ENCODE data around the gene LINC00632. TPM values are rescaled to one million over a fixed set of nuclear protein-coding genes. Genes with fewer than 3 reads are reported as not detected.

Gene LINC00632
- total RNA-seq, 2 donors from 2014 or later, result 1.0 TPM; not detected in 1

DNA sequence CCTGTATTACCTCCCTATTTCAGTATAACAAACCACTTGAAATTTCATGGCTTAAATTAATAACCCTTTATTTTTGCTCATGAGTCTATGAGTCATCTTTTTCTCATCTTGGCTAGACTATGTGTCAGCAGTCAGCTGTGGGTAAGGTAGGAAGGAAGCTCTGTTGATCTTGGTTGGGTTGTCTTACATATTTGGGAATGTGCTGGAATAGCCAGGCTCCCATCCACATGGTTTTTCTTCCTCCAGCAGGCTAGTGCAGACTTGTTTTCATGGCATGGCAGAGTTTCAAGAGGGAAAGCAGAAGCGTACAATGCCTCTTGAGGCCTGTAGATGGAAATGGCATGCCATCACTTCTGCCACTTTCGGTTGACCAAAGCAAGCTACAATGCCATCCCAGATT is 89.7 kb downstream of the LINC00632 start:
- no peaks in the 10 kb centered on the region for H3K4me1 Mint-ChIP-seq (ENCODE audit: low read depth in 2 of 2)
- ATAC-seq (no peak), DNase-seq (ENCODE audit: low spot score) (no peak)
- H3K27ac Mint-ChIP-seq, result no peak overlapping the region
- H3K9me3 Mint-ChIP-seq, result no peaks in the 10 kb centered on the region
- H3K4me3 Mint-ChIP-seq, result no peak overlapping the region
- H3K36me3 Mint-ChIP-seq, result no peaks in the 10 kb centered on the region
- H3K27me3 Mint-ChIP-seq, result peaks cover 0 to 4% of the 10 kb centered on the region in 2 donors

DNA sequence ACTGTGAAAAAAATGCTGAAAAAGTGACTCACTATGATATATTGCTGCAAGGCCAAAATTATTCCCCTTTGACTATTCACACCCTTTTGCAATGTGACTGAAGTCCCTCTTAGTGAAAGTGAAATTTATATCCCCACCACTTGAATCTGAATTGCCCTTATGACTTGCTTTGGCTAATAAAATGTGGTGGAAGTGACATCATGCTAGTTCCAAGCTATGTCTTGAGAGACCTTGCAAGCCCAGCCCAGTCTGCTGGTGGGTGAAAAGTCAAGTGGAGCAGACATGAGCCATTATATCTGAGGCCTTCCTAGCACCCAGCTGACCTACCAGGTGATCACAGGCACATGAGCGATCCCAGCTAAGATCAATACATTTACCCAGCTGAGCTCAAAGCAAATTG is 94.7 kb downstream of the LINC00632 start:
- H3K27ac Mint-ChIP-seq, result no peak overlapping the region
- no peak overlapping the region for H3K4me3 Mint-ChIP-seq
- no peaks in the 10 kb centered on the region for H3K9me3 Mint-ChIP-seq
- ATAC-seq (no peak), DNase-seq (ENCODE audit: low spot score) (no peak)
- H3K36me3 Mint-ChIP-seq, result no peaks in the 10 kb centered on the region
- H3K4me1 Mint-ChIP-seq (ENCODE audit: low read depth in 2 of 2), result no peaks in the 10 kb centered on the region
- H3K27me3 Mint-ChIP-seq, result no peaks in the 10 kb centered on the region

DNA sequence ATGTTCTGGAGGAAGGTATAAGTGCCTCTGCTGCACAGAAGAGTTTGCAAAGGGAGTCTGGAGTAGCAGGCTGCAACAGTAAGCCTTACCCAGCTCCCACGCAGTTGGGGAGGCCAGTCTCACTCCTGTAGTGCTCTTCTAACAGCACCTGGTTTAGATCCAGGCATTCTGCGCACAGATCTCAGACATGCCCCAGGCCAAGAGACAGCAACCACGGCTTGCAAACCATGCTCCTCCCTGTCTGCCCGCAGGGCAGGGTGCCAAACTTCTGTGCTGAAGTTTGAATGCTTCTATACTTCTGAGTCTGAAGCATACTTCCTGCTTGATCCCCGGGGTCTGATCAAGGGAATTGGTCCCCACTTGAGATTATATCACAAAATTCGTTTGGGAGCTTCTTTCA is 106.3 kb downstream of the LINC00632 start:
- Mint-ChIP-seq H3K9me3 (peaks cover 11% of the 10 kb centered on the region), H3K36me3 (no peaks in the 10 kb centered on the region), H3K27me3 (peaks cover 0 to 12% of the 10 kb centered on the region in 2 donors), H3K4me3 (no peak overlapping the region), H3K4me1 (ENCODE audit: low read depth in 2 of 2) (no peaks in the 10 kb centered on the region), H3K27ac (no peak overlapping the region)
- no peak for ATAC-seq
- no peak for DNase-seq (ENCODE audit: low spot score)

DNA sequence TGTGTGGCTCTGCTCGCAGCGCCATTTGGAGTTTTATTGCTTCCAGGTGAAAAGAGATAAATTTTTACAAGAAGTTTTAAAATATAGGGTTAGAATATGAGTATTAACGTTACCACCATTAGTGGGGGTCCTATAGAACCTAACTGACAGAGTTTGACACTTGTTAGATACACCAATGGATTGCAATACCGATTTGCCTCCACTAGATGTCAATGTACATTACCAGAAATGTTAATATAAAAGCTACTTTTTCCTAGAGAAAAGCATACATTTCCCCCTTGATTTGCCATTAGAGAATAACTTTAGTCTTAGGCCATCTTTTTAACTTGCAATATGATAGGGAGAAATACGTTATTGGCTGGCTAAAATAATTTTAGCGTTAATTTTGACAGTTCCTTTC is 108.4 kb downstream of the LINC00632 start:
- Mint-ChIP-seq H3K4me3 (no peak overlapping the region), H3K27me3 (peaks cover 0 to 12% of the 10 kb centered on the region in 2 donors), H3K9me3 (peaks cover 3% of the 10 kb centered on the region), H3K27ac (no peak overlapping the region), H3K4me1 (ENCODE audit: low read depth in 2 of 2) (peaks cover 3 to 7% of the 10 kb centered on the region in 2 donors), H3K36me3 (no peaks in the 10 kb centered on the region)
- DNase-seq (ENCODE audit: low spot score) (no peak), ATAC-seq (no peak)

DNA sequence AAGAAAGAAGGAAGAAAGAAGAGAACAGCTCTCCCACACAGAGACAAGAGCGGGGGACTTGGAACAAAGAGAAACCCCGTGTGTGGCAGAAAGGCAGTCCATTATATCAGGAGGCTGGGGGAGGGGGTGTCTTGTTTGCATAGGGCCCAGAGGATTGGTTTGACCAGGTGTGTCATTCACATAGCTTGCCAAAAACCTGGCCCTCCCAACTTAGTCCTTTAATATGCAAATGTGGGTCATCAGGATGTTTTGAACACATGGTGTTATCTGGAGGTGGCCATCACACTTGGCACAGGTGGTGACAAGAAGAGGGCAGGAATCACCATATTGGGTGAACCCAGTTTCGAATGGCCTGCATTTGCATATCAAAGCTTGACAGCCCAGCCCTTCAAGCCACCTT is 111.7 kb downstream of the LINC00632 start:
- no peak for DNase-seq (ENCODE audit: low spot score)
- H3K4me1 Mint-ChIP-seq (ENCODE audit: low read depth in 2 of 2), result peaks cover 6 to 9% of the 10 kb centered on the region in 2 donors
- H3K36me3 Mint-ChIP-seq, result no peaks in the 10 kb centered on the region
- no peaks in the 10 kb centered on the region for H3K9me3 Mint-ChIP-seq
- H3K27ac Mint-ChIP-seq, result no peak overlapping the region
- H3K27me3 Mint-ChIP-seq, result peaks cover 0 to 6% of the 10 kb centered on the region in 2 donors
- ATAC-seq, result no peak
- no peak overlapping the region for H3K4me3 Mint-ChIP-seq

DNA sequence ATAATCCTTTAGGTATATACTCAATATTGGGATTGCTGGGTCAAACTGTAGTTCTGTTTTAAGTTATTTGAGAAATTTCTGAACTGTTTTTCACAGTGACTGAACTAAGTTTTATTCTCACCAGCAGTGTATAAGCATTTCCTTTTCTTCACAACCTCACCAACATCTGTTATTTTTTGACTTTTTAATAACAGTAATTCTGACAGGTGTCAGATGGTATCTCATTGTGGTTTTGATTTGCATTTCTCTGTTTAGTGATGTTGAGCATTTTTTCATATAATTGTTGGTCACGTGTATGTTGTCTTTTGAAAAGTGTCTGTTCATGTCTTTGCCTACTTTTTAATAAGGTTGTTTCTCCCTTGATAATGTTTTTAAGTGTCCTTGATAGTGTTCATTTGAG is 112.6 kb downstream of the LINC00632 start:
- Mint-ChIP-seq H3K4me1 (ENCODE audit: low read depth in 2 of 2) (peaks cover 6 to 9% of the 10 kb centered on the region in 2 donors), H3K9me3 (no peaks in the 10 kb centered on the region), H3K27ac (peak overlapping the region in 1 of 2 donors; percentile 48), H3K27me3 (peaks cover 0 to 4% of the 10 kb centered on the region in 2 donors), H3K4me3 (no peak overlapping the region), H3K36me3 (no peaks in the 10 kb centered on the region)
- no peak for ATAC-seq
- no peak for DNase-seq (ENCODE audit: low spot score)

GRCh38 chrX:140822861-140823260 is 113.3 kb downstream of the LINC00632 start:
- Mint-ChIP-seq H3K9me3 (no peaks in the 10 kb centered on the region), H3K4me1 (ENCODE audit: low read depth in 2 of 2) (peaks cover 6 to 9% of the 10 kb centered on the region in 2 donors), H3K27ac (peak overlapping the region in 1 of 2 donors; percentile 48), H3K36me3 (no peaks in the 10 kb centered on the region), H3K27me3 (peaks cover 0 to 4% of the 10 kb centered on the region in 2 donors), H3K4me3 (no peak overlapping the region)
- ATAC-seq (no peak), DNase-seq (ENCODE audit: low spot score) (no peak)

GRCh38 chrX:140836874-140837273 is 127.3 kb downstream of the LINC00632 start:
- Mint-ChIP-seq H3K9me3 (no peaks in the 10 kb centered on the region), H3K4me3 (no peak overlapping the region), H3K27ac (no peak overlapping the region), H3K36me3 (no peaks in the 10 kb centered on the region), H3K4me1 (ENCODE audit: low read depth in 2 of 2) (no peaks in the 10 kb centered on the region), H3K27me3 (peaks cover 0 to 10% of the 10 kb centered on the region in 2 donors)
- ATAC-seq (no peak), DNase-seq (ENCODE audit: low spot score) (no peak)

Other genes with a start within 250 kb of the LINC00632 start
- gene SOX3, start 204.7 kb upstream of the LINC00632 start, total RNA-seq, result not detected

Data from natural killer cell treated with Interleukin-12 subunit alpha and Interleukin-12 subunit beta and Interleukin-15 and Interleukin-18, amount 100 ng/mL, for 72 hours (primary cell).